Mononuclear cell (primary cell): ENCODE results near the gene LYPD6. TPM values are rescaled to one million over a fixed set of nuclear protein-coding genes. Genes with fewer than 3 reads are reported as not detected.
"Not testable (repeated sequence)": the region's sequence is repeated elsewhere in the genome, so short reads cannot be mapped to it uniquely, and the experiment has no call there.

Experiments used
- H3K27me3 ChIP-seq: 2 replicates; pipeline ENCODE4 v1.6.0; 2011; ENCODE audit warnings: low read length, control low read depth; ENCODE audit not compliant: insufficient read depth
- H3K4me1 ChIP-seq: 2 replicates; pipeline ENCODE4 v1.5.1; 2011; ENCODE audit warnings: mild to moderate bottlenecking, low read length, control low read depth; ENCODE audit not compliant: insufficient read depth
- H3K4me3 ChIP-seq: 2 replicates; pipeline ENCODE4 v1.5.1; 2011; ENCODE audit warnings: mild to moderate bottlenecking, low read length, moderate library complexity
- H3K9me3 ChIP-seq: 2 replicates; pipeline ENCODE4 v1.5.1; 2011; ENCODE audit warnings: low read depth, mild to moderate bottlenecking, control low read depth, low read length
- total RNA-seq: library from RNA; depleted of rRNA; stranded (reverse); fragments of >200 nt; gene quantifications from one replicate; pipeline ENCODE4 v1.2.3, GENCODE V29; 2012

Gene LYPD6, protein sequence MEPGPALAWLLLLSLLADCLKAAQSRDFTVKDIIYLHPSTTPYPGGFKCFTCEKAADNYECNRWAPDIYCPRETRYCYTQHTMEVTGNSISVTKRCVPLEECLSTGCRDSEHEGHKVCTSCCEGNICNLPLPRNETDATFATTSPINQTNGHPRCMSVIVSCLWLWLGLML
- not detected for total RNA-seq

DNA sequence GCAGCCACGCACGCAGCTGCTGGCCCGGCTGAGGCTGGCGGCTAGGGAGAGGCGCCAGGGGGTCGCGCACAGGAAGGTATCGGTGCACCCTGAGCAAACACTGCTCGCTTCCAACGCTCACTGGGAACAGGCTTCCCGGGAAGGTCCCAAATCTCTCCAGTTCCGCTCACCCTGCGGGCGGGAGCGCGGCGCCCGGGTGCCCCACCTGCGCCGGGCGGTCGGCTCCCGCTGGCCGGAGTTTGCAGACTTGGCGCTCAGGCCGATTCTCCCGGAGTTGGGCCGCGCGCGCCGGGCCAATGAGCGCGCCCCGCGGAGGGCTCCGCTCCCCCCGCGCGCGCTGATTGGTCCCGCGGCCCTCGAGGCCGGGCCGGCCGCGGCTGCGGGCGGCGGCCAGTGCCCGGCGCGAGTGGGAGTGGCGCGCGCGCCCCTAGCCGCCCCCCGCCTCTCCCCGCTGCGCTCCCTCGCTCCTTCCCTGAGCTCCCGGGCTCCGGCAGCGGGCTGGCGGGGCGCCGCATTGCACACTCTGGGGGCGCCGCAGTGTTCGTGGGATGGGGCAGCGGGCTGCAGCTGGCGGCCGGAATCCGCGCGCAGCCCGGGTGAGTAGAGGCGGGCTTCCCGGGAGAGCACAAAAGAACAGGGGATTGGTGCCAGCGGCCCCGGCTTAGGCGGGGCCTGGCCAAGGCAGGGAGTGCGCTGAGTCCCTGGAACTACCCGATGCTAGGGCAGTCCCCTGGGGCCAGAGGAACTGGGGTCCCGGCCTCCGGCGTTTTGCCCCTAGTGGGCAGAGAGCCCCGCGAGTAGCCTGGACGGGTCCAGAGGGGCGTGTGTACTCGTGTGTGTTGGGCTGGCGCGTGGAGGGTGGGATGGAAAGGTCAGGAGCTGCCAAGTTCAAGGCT is at the start of gene LYPD6:
TSS of gene LYPD6 (plus strand) at position 461 of the 896 bp plus-strand sequence. CDS start 107,122 bp downstream, outside the sequence.
- Histone ChIP-seq H3K4me3 (no peak within 1 kb of the TSS), H3K27me3 (peaks cover 66% of the 10 kb centered on the region), H3K4me1 (peaks cover 4% of the 10 kb centered on the region), H3K9me3 (no peaks in the 10 kb centered on the region)

DNA sequence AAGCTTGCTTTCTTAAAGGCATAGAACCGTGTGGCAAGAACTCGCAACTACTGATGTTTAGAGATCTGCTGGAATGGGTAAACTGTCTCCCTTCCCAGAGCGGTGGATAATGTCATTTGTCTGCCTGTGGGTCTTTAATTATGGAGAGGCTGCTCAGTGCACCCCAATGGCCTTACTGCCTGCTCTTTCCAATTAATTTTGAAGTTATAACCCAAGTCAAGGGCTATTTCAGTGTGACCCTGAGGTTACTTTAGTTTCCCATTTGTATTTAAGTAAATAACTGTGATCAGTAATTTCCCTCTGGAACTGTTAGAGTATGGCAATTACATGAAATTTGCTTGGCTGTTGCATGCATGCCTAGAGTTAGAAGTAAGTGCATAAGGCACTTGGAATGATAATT is 48.9 kb upstream of the LYPD6 start:
- no peaks in the 10 kb centered on the region for H3K4me1 ChIP-seq
- H3K4me3 ChIP-seq = no peak overlapping the region
- H3K9me3 ChIP-seq = no peaks in the 10 kb centered on the region
- no peaks in the 10 kb centered on the region for H3K27me3 ChIP-seq

DNA sequence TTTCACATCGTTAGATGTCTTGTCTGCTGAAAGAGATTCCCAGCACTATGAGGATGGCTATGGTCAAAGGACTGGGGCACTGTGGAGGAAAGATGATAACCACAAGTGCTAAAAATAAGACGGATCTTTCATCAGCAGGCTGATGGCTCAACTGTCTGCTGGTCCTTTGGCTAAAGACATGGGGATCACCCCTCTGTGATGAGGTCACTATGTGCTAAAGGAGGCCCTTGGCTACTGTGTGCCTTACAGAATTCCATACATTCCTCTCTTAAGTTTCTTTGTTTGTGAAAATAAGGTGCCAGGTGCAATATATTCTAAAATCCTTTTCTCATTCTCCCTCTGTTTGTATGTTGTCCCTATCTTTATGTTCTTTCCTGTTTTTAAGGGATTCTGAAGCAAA is 39.7 kb upstream of the LYPD6 start:
- no peaks in the 10 kb centered on the region for H3K9me3 ChIP-seq
- H3K4me3 ChIP-seq = no peak overlapping the region
- no peaks in the 10 kb centered on the region for H3K4me1 ChIP-seq
- H3K27me3 ChIP-seq = peaks cover 3% of the 10 kb centered on the region

DNA sequence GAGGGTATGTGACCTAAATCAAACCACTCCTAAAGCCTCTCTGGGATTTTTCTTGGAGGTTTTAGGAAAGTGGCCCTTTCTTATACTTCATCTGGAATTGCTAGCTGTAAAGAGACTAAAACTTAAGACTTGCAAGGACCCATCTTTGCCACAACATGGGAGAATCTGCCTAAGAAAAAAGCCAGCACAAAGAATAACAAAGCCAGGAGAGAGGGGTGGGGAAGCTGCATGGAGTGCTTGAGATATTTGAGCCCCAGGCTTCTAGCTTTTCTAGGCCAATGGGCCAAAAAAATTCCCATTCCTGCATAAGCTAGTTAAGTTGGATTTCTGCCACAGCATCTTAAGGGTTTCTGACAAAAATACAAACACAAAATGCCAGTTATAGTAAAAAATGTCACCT is 38.5 kb upstream of the LYPD6 start:
- Histone ChIP-seq H3K9me3 (no peaks in the 10 kb centered on the region), H3K27me3 (peaks cover 3% of the 10 kb centered on the region), H3K4me3 (no peak overlapping the region), H3K4me1 (no peaks in the 10 kb centered on the region)

DNA sequence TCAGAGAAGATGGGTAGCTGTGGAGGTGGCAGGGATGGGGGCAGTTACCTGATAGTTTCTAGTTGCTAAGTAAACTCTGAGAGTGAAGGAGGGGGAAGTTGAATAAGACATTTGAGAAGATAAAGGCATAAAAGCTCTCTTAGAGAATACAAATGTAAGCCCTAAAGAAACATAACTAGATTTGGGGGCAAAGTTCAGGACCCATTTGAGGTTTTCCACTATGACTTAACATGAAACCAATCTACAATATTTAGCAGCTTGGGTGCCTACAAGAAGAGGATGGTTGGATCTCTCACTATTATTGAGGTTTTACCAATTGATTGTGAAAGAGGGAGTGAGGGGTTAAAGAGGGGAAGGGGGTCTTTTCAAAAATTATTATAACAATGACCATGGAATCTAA is 34.4 kb upstream of the LYPD6 start:
- Histone ChIP-seq H3K27me3 (peaks cover 3% of the 10 kb centered on the region), H3K4me3 (no peak overlapping the region), H3K9me3 (no peaks in the 10 kb centered on the region)

DNA sequence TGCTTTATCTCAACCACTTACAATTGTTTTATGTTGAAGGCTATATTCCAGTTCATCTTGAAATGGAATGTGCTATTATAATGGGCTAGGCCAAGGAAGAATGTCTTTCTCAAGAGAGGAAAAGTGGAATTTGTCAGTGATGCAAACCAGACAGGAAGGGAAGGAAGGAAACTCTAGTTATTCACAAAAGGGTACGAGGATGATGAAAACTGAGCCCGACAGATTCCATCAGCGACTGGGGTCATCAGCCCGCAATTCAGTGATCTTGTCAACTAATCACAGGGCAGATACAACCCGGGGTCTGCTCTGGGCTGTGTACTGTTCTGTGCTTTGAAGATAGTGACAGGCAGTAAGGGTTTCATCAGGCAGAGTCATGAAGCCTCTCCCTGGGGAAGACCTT is 23.4 kb upstream of the LYPD6 start:
- H3K4me1 ChIP-seq = no peaks in the 10 kb centered on the region
- no peaks in the 10 kb centered on the region for H3K9me3 ChIP-seq
- H3K27me3 ChIP-seq = no peaks in the 10 kb centered on the region
- no peak overlapping the region for H3K4me3 ChIP-seq

More for the DNA sequence above, 34.4 kb upstream of the LYPD6 start:
- H3K4me1 ChIP-seq = no peaks in the 10 kb centered on the region

DNA sequence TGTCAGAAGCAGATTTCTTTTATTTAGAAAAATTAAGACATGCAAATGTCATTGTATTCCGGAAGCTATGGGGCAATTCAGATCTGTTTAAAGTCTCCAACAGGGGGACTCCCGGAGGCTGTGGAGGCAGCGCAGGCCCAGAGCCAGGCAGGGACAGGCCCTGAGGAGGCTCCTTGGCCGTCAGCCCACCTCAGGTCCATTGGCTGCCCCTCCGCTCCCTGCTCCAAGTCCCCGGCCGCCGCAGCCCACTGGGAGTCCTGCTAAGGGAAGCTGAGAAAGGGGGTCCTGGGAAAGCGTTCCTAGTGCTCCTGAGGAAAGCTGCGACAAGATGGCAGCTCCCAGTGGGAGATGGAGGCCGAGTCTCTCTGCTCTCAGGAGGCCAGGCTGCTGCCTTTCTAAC is 20.0 kb upstream of the LYPD6 start:
- no peak overlapping the region for H3K4me3 ChIP-seq
- H3K4me1 ChIP-seq = no peaks in the 10 kb centered on the region
- no peaks in the 10 kb centered on the region for H3K9me3 ChIP-seq
- no peaks in the 10 kb centered on the region for H3K27me3 ChIP-seq

DNA sequence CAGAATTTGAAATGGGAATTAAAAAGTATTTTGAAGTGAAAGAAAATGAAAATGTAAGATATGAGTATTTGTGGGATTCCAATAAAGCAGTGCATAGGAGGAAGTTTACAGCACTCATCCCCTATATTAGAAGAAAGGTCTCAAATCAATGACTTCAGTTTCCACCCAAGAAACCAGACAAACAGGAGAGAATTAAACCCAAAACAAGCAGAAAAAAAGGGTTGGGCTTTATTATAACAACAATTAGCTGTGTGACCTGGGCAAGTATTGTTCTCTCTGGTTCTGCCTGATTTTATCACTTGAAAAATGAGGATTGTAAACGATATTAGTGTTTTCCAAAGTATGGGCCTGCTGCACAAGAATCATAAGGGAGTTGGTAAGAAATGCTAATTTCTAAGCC is 18.3 kb upstream of the LYPD6 start:
- Histone ChIP-seq H3K4me1 (no peaks in the 10 kb centered on the region), H3K27me3 (no peaks in the 10 kb centered on the region), H3K9me3 (no peaks in the 10 kb centered on the region)

DNA sequence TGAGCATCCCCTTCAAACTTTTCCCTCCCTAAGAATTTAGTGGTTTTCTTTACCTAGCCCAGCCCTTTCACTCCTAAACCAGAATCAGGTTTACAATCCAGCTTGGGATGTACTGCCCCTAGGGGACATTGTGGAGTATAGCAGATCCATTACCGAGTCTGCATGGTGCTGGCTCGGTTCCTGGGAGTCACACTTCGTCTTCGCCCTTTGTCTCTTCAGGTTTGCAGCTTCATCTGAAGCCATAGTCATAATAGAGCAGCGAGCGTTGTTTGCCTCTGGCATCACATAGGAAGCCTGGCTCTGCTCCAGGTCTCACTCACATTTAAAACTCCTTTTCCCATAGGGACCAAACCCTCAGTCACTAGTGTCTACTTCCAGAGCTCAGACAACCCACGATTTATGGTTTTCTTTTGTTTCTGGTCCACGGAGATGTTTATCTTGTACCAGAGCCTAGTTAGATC is 16.8 kb upstream of the LYPD6 start:
- Histone ChIP-seq H3K9me3 (no peaks in the 10 kb centered on the region), H3K27me3 (no peaks in the 10 kb centered on the region)

More for the DNA sequence above, 18.3 kb upstream of the LYPD6 start:
- H3K4me3 ChIP-seq = no peak overlapping the region

DNA sequence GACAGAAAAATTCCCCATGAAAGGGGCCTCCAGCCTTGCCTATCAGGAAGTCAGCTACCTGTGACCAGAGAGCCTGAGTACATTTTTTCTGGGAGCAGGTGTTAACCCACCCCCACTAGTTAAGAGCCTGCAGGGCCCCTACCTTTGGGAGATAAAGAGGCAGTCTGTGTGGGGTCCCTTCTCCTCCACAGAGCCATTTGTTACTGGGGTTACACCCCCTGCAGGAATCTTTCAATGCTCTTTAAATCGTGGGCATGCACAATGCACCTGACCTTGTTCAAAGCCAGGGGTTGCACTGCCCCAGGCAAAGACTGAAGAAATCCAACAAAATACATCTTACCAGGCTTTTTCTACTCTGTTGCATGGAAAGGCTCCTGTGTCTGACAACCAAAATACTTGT is 15.7 kb upstream of the LYPD6 start:
- no peaks in the 10 kb centered on the region for H3K4me1 ChIP-seq
- no peak overlapping the region for H3K4me3 ChIP-seq
- H3K9me3 ChIP-seq = no peaks in the 10 kb centered on the region
- H3K27me3 ChIP-seq = no peaks in the 10 kb centered on the region

More for the DNA sequence above, 16.8 kb upstream of the LYPD6 start:
- H3K4me3 ChIP-seq = no peak overlapping the region
- no peaks in the 10 kb centered on the region for H3K4me1 ChIP-seq

DNA sequence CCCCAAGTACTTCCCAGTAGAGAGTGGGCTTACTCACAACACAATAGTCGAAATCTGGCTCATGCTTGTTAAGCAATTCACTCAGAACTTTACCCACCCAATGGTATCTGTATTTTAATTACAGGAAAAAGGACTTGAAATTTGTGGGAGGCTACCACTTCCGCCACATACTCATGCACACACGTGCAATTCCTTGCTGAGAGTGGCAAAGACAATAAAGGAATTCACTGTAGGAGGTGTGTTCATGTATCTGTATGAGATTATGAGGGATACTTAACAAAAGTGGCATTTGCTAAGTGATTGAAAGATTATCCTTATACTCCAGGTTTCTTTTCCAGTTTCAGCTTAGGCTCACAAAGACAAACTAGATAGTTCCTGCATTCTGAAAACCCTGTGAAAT is 14.9 kb upstream of the LYPD6 start:
- Histone ChIP-seq H3K9me3 (no peaks in the 10 kb centered on the region), H3K4me1 (no peaks in the 10 kb centered on the region), H3K4me3 (no peak overlapping the region), H3K27me3 (peaks cover 2% of the 10 kb centered on the region)

DNA sequence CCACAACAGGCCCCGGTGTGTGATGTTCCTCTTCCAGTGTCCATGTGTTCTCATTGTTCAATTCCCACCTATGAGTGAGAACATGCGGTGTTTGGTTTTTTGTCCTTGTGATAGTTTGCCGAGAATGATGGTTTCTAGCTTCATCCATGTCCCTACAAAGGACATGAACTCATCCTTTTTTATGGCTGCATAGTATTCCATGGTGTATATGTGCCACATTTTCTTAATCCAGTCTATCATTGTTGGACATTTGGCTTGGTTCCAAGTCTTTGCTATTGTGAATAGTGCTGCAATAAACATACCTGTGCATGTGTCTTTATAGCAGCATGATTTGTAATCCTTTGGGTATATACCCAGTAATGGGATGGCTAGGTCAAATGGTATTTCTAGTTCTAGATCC is 11.8 kb upstream of the LYPD6 start:
- H3K27me3 ChIP-seq, H3K9me3 ChIP-seq, H3K4me3 ChIP-seq, H3K4me1 ChIP-seq: not testable (repeated sequence)

DNA sequence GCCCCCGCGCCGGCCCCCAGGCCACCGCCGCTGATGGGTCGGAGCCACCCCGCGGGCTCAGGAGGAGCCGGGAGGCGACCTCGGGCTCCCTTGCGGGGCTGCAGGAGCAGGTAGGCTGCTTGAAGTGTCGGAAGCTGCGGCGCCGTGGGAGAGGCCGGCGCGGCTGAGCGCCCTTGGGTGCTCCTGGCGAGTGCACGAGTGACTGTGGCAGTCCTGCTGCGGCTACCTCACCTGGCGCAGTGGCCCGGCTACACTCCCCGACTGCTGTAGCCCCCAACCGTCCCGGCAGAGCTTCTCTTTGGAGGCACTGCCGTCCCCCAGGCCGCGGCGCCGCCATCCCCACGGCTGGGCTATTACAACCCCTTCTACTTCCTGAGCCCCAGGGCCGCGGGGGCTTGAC is 10.0 kb upstream of the LYPD6 start:
- peaks cover 5% of the 10 kb centered on the region for H3K27me3 ChIP-seq
- H3K9me3 ChIP-seq = no peaks in the 10 kb centered on the region
- no peak overlapping the region for H3K4me3 ChIP-seq
- H3K4me1 ChIP-seq = no peaks in the 10 kb centered on the region

DNA sequence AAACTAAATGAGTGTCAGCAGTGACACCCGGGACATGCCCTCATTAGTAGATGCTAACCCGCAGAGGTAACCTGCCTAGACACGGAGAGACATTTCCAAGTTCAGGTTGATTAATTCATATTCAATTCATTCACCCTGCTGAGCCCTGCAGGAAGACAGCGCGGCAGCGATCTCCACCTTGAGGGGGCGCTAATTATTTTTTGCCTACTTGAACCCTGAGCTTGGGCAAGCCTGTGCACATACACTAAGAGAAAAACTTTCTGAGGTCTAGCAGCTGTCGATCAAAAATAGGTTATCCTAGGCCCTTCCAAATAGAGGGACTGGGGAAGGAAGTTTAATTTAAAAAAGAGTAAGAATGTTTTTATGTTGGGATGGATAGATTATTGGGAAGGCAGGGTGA is 1.3 kb upstream of the LYPD6 start:
- no peaks in the 10 kb centered on the region for H3K9me3 ChIP-seq
- no peak overlapping the region for H3K4me3 ChIP-seq
- H3K27me3 ChIP-seq = peaks cover 62% of the 10 kb centered on the region
- H3K4me1 ChIP-seq = peaks cover 4% of the 10 kb centered on the region

DNA sequence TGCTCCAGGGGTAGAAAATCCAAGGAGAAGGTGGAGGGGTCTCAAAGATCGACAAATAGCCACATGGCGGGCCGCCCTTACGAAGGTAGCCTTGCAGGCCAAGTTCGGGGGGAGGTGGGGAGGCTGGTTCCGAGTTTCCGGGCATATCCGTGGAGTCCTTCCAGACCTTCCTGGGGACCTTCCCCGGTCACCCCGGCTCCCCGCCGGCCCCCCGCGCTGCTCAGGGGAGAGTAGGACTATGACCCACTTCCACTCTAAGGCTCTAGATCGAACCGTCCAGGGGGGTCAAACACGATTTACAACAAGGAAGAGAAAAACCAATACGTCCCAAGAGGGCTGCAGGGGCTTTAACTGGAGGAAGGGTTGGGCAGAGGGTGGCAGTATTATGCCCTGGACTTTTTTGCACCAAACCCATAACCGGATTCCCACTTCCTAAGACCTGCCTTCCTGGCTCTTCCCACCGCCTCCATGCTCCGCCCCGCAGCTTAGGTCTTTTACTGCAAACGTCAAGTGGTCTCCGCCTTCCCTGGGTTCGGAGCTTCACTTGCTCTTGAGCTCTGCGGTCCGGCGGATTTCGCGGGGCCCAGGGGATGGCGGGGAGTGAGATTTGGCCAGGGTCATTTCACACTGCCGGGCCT is 779 bp upstream of the LYPD6 start:
- H3K4me3 ChIP-seq = no peak overlapping the region
- no peaks in the 10 kb centered on the region for H3K9me3 ChIP-seq
- peaks cover 66% of the 10 kb centered on the region for H3K27me3 ChIP-seq
- H3K4me1 ChIP-seq = peaks cover 4% of the 10 kb centered on the region
